Transverse colon (tissue), 4 donors: ENCODE results near the gene FOXR1.

Source experiments
- CTCF ChIP-seq, 5 experiments: fragments of 200-600 bp in 3 of 5; fragments of 450-650 bp in 2 of 5; sonication (generic) in 3 of 5; IDR thresholded peaks; 1 replicate in 2 of 5; 2 replicates in 3 of 5; pipeline ENCODE4 v1.5.1; 2016 to 2017; ENCODE audit warnings: antibody characterized with exemption in 5 of 5, inconsistent platforms in 3 of 5, mild to moderate bottlenecking in 2 of 5, moderate library complexity in 1 of 5
- EP300 ChIP-seq: sonication (generic); formaldehyde crosslinking; IDR thresholded peaks from one replicate; pipeline ENCODE4 v1.6.1; 2017; ENCODE audit warnings: antibody characterized with exemption, low read depth
- POLR2A ChIP-seq: fragments of 450-650 bp; IDR thresholded peaks from one replicate; pipeline ENCODE4 v1.6.1; 2016; ENCODE audit warnings: antibody characterized with exemption, mild to moderate bottlenecking, moderate library complexity
- POLR2AphosphoS5 ChIP-seq, 3 donors: sonication (generic); formaldehyde crosslinking; IDR thresholded peaks; one replicate each; pipeline ENCODE4 v1.6.1; 2016; ENCODE audit warnings: antibody characterized with exemption in 3 of 3

GRCh38 chr11:119028346-119029068, 56.9 kb downstream of the FOXR1 start:
- TF ChIP-seq EP300 (no peak), CTCF (IDR thresholded peaks at IDR 0.05) (no peak), POLR2A (no peak), POLR2AphosphoS5 (IDR thresholded peaks at IDR 0.05) (no peak)
